Endothelial cell of umbilical vein (primary cell): Measurements from ENCODE around the gene FOXO1. TPM values are rescaled to one million over a fixed set of nuclear protein-coding genes. Genes with fewer than 3 reads are reported as not detected.

Source experiments
- BruUV-seq: library from RNA; stranded (reverse); fragments of 400-500 nt; replicated peaks from 2 replicates; lab custom pipeline; 2021; lab: Mats Ljungman, UMichigan
- CTCF ChIA-PET: fragments of 300-600, 350-600 bp; sonication (Branson Sonifier 250); formaldehyde crosslinking; loops from one replicate; lab custom pipeline; 2021; ENCODE audit warnings: antibody characterized with exemption, inconsistent platforms; lab: Charles Lee
- POLR2A ChIA-PET: fragments of 300-600, 350-600 bp; sonication (Branson Sonifier 250); formaldehyde crosslinking; loops from one replicate; lab custom pipeline; 2021; ENCODE audit warnings: antibody characterized with exemption, inconsistent platforms; lab: Charles Lee
- DNase-seq: peaks from one replicate; pipeline ENCODE4 v3.0.0-alpha.2; 2011; ENCODE audit warnings: low read depth, low spot score
- FAIRE-seq: peaks from 2 replicates; lab custom pipeline; 2011; peaks lifted over from hg19 to GRCh38; lab: Jason Lieb, UNC
- H2AFZ ChIP-seq: 2 replicates; pipeline ENCODE4 v1.6.0; 2012; ENCODE audit warnings: low read depth, low read length, control low read depth, inconsistent platforms
- H3K27ac ChIP-seq: 2 replicates; pipeline ENCODE4 v1.5.1; 2011; ENCODE audit warnings: low read depth, mild to moderate bottlenecking, control low read depth, low read length, moderate library complexity; ENCODE audit not compliant: insufficient read depth
- H3K27me3 ChIP-seq, 2 experiments: 2 replicates each; pipeline versions ENCODE4 v1.6.0 to v1.6.1; 2011; ENCODE audit warnings: low read length in 2 of 2, mixed read lengths in 1 of 2; ENCODE audit not compliant: control insufficient read depth in 2 of 2, insufficient read depth in 2 of 2
- H3K36me3 ChIP-seq, 2 experiments: 2 replicates in 1 of 2; 3 replicates in 1 of 2; pipeline ENCODE4 v1.5.1; 2011; ENCODE audit warnings: low read length in 2 of 2, mild to moderate bottlenecking in 1 of 2, moderate library complexity in 1 of 2; ENCODE audit not compliant: control insufficient read depth in 2 of 2, insufficient read depth in 2 of 2; ENCODE audit errors: extremely low read depth in 1 of 2
- H3K4me1 ChIP-seq: 3 replicates; pipeline ENCODE4 v1.5.1; 2011; ENCODE audit warnings: mild to moderate bottlenecking, low read length; ENCODE audit not compliant: control insufficient read depth, insufficient read depth; ENCODE audit errors: extremely low read depth
- H3K4me2 ChIP-seq: 2 replicates; pipeline ENCODE4 v1.6.1; 2011; ENCODE audit warnings: low read length, control low read depth, mixed read lengths; ENCODE audit not compliant: insufficient read depth
- H3K4me3 ChIP-seq, 3 experiments: fragments of 200-600 bp in 1 of 3; sonication (generic), shearing (Covaris generic) in 1 of 3; replicated peaks in 1 of 3; 2 replicates each; pipeline ENCODE4 v1.5.1; 2011 to 2016; ENCODE audit warnings: control low read depth in 3 of 3, low read length in 3 of 3, mild to moderate bottlenecking in 2 of 3, inconsistent platforms in 1 of 3, low read depth in 1 of 3, moderate library complexity in 1 of 3; ENCODE audit not compliant: insufficient read depth in 1 of 3
- H3K79me2 ChIP-seq: 2 replicates; pipeline ENCODE4 v1.6.0; 2012; ENCODE audit warnings: low read length, inconsistent platforms; ENCODE audit not compliant: control insufficient read depth, insufficient read depth
- H3K9ac ChIP-seq: replicated peaks from 2 replicates; pipeline ENCODE3; 2011; ENCODE audit warnings: low read length, control low read depth; ENCODE audit not compliant: insufficient read depth; ENCODE audit errors: extremely low read depth
- H3K9me1 ChIP-seq: replicated peaks from 3 replicates; pipeline ENCODE4 v1.6.0; 2011; ENCODE audit warnings: mild to moderate bottlenecking, low read length; ENCODE audit not compliant: control insufficient read depth, insufficient read depth; ENCODE audit errors: extremely low read depth
- H3K9me3 ChIP-seq: replicated peaks from 2 replicates; pipeline ENCODE4 v1.5.1; 2012; ENCODE audit warnings: low read length, inconsistent platforms; ENCODE audit not compliant: control insufficient read depth, insufficient read depth
- H4K20me1 ChIP-seq: replicated peaks from 2 replicates; pipeline ENCODE3; 2011; ENCODE audit warnings: mild to moderate bottlenecking, low read length; ENCODE audit not compliant: control insufficient read depth, insufficient read depth; ENCODE audit errors: extremely low read depth
- CTCF ChIP-seq, 2 donors: IDR thresholded peaks; 1 replicate in 1 of 2; 2 replicates in 1 of 2; pipeline ENCODE4 v1.5.1; 2011; ENCODE audit warnings: low read length in 2 of 2, mild to moderate bottlenecking in 2 of 2, moderate library complexity in 2 of 2, control low read depth in 1 of 2, inconsistent platforms in 1 of 2, low read depth in 1 of 2; ENCODE audit not compliant: insufficient read depth in 1 of 2; ENCODE audit errors: extremely low read depth in 1 of 2
- EZH2 ChIP-seq: IDR thresholded peaks from 2 replicates; pipeline ENCODE4 v1.6.1; 2012; ENCODE audit warnings: borderline replicate concordance, low read depth, mild to moderate bottlenecking, moderate library complexity, low read length, inconsistent platforms; ENCODE audit not compliant: severe bottlenecking
- FOS ChIP-seq: IDR thresholded peaks from 2 replicates; pipeline ENCODE4 v1.6.1; 2011; ENCODE audit warnings: mild to moderate bottlenecking, low read length, moderate library complexity, borderline replicate concordance; ENCODE audit not compliant: insufficient read depth
- GATA2 ChIP-seq: IDR thresholded peaks from 2 replicates; pipeline ENCODE4 v1.7.0; 2011; ENCODE audit warnings: low read depth, mild to moderate bottlenecking, moderate library complexity, mixed read lengths, low read length; ENCODE audit not compliant: insufficient read length, insufficient read depth
- JUN ChIP-seq: IDR thresholded peaks from 2 replicates; pipeline ENCODE4 v1.6.1; 2011; ENCODE audit warnings: borderline replicate concordance, low read depth; ENCODE audit not compliant: insufficient read length, insufficient read depth
- MAX ChIP-seq: IDR thresholded peaks from 2 replicates; pipeline ENCODE4 v1.6.1; 2011; ENCODE audit not compliant: insufficient read depth, insufficient read length
- MYC ChIP-seq: IDR thresholded peaks from one replicate; pipeline ENCODE4 v1.6.1; 2011; ENCODE audit warnings: mild to moderate bottlenecking, low read depth, low read length
- POLR2A ChIP-seq: IDR thresholded peaks from 2 replicates; pipeline ENCODE4 v1.6.1; 2012; ENCODE audit warnings: low read depth, mild to moderate bottlenecking, control low read depth, low read length
- POLR2AphosphoS5 ChIP-seq: IDR thresholded peaks from 2 replicates; pipeline ENCODE4 v1.6.1; 2012; ENCODE audit warnings: low read depth, mild to moderate bottlenecking, control low read depth, low read length, moderate library complexity; ENCODE audit not compliant: insufficient read depth
- dilution Hi-C: fragments of 300-500 bp; cut with MboI; formaldehyde crosslinking; loops from one replicate; pipeline ENCODE4 v1.15.0; 2019; ENCODE audit warnings: low sequenced_read_pairs; ENCODE audit not compliant: extremely low pct_ligation_motif_present
- intact Hi-C: fragments of 100-400 bp; cut with micrococcal nuclease; formaldehyde crosslinking; loops from one replicate; pipeline ENCODE4 v1.10.0; 2022
- polyA plus RNA-seq, 4 experiments: library from polyadenylated mRNA; depleted of rRNA in 3 of 4; stranded (reverse) in 3 of 4; unstranded in 1 of 4; fragments of >200 nt; gene quantifications; 2 replicates each; pipeline versions ENCODE4 v1.2.1 to v1.2.3, GENCODE V29; 2011 to 2012; ENCODE audit warnings: missing spikeins in 1 of 4
- total RNA-seq: library from RNA; stranded (reverse); gene quantifications from 2 replicates; pipeline ENCODE4 v1.2.3, GENCODE V29; 2021

Gene FOXO1
- total and polyA plus RNA-seq, 2 donors (not counting 3 experiments of a cell fraction or from before 2014, with no cell fraction given), result 44.7 to 48.5 TPM

GRCh38 chr13:40692946-40693345 lies 26.5 kb upstream of the FOXO1 start:
- H3K79me2 ChIP-seq, result no peaks in the 10 kb centered on the region
- no peak overlapping the region for H3K9ac ChIP-seq
- BruUV-seq, result no TSS peak
- CTCF ChIA-PET, result interaction anchor here (0.6 kb wide), 1 partner anchor 754 kb away, joined by 3 read pairs; no protein-coding TSS in a partner anchor
- dilution Hi-C loops (loop anchor here (10.0 kb wide), 1 partner anchor 72 kb away; no protein-coding TSS in a partner anchor), intact Hi-C loops (no loop called here)
- peak overlapping the region; percentile 46 for H3K27ac ChIP-seq
- peak; percentile 15 for DNase-seq
- no peak overlapping the region for H2AFZ ChIP-seq
- no peaks in the 10 kb centered on the region for H3K9me3 ChIP-seq
- peaks cover 5% of the 10 kb centered on the region for H3K4me1 ChIP-seq
- no peak overlapping the region for H3K4me3 ChIP-seq
- POLR2A ChIA-PET, result no interaction called here
- no peaks in the 10 kb centered on the region for H3K9me1 ChIP-seq
- peak; percentile 81 for FAIRE-seq
- no peaks in the 10 kb centered on the region for H3K27me3 ChIP-seq
- no peak overlapping the region for H3K4me2 ChIP-seq
- TF ChIP-seq JUN (peak; percentile 20), CTCF (IDR thresholded peaks at IDR 0.05; ENCODE audit: extremely low read depth in 1 of 2, insufficient read depth in 1 of 2, low read depth in 1 of 2, low read length in 2 of 2) (no peak), GATA2 (peak; percentile 49), FOS (peak; percentile 4)
- H3K36me3 ChIP-seq, result no peaks in the 10 kb centered on the region
- H4K20me1 ChIP-seq, result no peaks in the 10 kb centered on the region

- ChIA-PET POLR2A (no interaction called here), CTCF (interaction anchor here (1.7 kb wide), 1 partner anchor 89 kb away, joined by 4 read pairs; no protein-coding TSS in a partner anchor)
These were observed 22.3 kb upstream of the FOXO1 start for GRCh38 chr13:40688781-40689180.

More at GRCh38 chr13:40688781-40689180, 22.3 kb upstream of the FOXO1 start:
- no peak for DNase-seq
- no peak overlapping the region for H3K4me3 ChIP-seq
- H3K36me3 ChIP-seq, result no peaks in the 10 kb centered on the region
- intact Hi-C loops, result no loop called here
- H4K20me1 ChIP-seq, result no peaks in the 10 kb centered on the region
- no peak overlapping the region for H2AFZ ChIP-seq
- dilution Hi-C loops, result no loop called here
- no peak for FAIRE-seq
- H3K4me2 ChIP-seq, result no peak overlapping the region
- no peaks in the 10 kb centered on the region for H3K9me3 ChIP-seq
- peaks cover 5% of the 10 kb centered on the region for H3K4me1 ChIP-seq
- TF ChIP-seq MAX, result no peak
- TF ChIP-seq CTCF (IDR thresholded peaks at IDR 0.05; ENCODE audit: extremely low read depth in 1 of 2, insufficient read depth in 1 of 2, low read depth in 1 of 2, low read length in 2 of 2), result no peak
- TF ChIP-seq JUN, result no peak
- no peak for TF ChIP-seq FOS
- no peak for TF ChIP-seq POLR2A
- TF ChIP-seq EZH2, result no peak
- TF ChIP-seq MYC, result no peak
- no peak for TF ChIP-seq GATA2
- TF ChIP-seq POLR2AphosphoS5, result no peak
- no peaks in the 10 kb centered on the region for H3K79me2 ChIP-seq
- H3K9ac ChIP-seq, result no peak overlapping the region
- H3K27me3 ChIP-seq, result no peaks in the 10 kb centered on the region
- no peak overlapping the region for H3K27ac ChIP-seq
- no peaks in the 10 kb centered on the region for H3K9me1 ChIP-seq
- no TSS peak for BruUV-seq
